Measurements from ENCODE around the gene MOBP.

Gene MOBP

GRCh38 chr3:39505866-39506742, 38.6 kb downstream of the MOBP start:
- no peak overlapping the region for H3K4me3 ChIP-seq (ENCODE audit: low read length)
- TF ChIP-seq, protein P1, sequence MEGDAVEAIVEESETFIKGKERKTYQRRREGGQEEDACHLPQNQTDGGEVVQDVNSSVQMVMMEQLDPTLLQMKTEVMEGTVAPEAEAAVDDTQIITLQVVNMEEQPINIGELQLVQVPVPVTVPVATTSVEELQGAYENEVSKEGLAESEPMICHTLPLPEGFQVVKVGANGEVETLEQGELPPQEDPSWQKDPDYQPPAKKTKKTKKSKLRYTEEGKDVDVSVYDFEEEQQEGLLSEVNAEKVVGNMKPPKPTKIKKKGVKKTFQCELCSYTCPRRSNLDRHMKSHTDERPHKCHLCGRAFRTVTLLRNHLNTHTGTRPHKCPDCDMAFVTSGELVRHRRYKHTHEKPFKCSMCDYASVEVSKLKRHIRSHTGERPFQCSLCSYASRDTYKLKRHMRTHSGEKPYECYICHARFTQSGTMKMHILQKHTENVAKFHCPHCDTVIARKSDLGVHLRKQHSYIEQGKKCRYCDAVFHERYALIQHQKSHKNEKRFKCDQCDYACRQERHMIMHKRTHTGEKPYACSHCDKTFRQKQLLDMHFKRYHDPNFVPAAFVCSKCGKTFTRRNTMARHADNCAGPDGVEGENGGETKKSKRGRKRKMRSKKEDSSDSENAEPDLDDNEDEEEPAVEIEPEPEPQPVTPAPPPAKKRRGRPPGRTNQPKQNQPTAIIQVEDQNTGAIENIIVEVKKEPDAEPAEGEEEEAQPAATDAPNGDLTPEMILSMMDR (conservative IDR thresholded peaks at IDR 0.05; ENCODE audit: low read depth, low read length), result no peak
- DNase-seq (ENCODE audit: low read depth), result no peak

DNA sequence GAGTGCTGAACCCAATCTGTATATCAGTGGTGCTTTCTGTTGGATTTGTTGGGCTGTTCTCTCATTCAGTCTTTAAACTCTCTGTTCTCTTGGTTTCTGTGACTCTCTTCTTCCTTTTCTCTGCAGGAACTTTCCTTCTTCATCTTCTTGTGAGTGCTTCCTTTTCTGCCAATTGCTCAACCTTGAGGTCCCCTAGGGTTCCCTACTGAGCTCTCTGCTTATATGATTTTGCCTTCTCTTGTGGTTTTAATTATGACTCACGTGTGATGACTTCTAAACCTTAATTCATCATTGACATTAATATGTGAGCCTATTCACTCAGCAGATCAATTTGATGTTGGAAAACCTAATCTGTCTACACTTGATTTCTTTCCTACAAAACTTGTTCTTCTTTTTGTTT, 39.4 kb downstream of the MOBP start:
- TF ChIP-seq, protein P1 (conservative IDR thresholded peaks at IDR 0.05; ENCODE audit: low read depth, low read length), result no peak
- no peak overlapping the region for H3K4me3 ChIP-seq (ENCODE audit: low read length)
- no peak for DNase-seq (ENCODE audit: low read depth)

GRCh38 chr3:39513791-39514369, 46.4 kb downstream of the MOBP start:
- no peak for DNase-seq (ENCODE audit: low read depth)
- no peak overlapping the region for H3K4me3 ChIP-seq (ENCODE audit: low read length)
- TF ChIP-seq, protein P1 (conservative IDR thresholded peaks at IDR 0.05; ENCODE audit: low read depth, low read length), result no peak

DNA sequence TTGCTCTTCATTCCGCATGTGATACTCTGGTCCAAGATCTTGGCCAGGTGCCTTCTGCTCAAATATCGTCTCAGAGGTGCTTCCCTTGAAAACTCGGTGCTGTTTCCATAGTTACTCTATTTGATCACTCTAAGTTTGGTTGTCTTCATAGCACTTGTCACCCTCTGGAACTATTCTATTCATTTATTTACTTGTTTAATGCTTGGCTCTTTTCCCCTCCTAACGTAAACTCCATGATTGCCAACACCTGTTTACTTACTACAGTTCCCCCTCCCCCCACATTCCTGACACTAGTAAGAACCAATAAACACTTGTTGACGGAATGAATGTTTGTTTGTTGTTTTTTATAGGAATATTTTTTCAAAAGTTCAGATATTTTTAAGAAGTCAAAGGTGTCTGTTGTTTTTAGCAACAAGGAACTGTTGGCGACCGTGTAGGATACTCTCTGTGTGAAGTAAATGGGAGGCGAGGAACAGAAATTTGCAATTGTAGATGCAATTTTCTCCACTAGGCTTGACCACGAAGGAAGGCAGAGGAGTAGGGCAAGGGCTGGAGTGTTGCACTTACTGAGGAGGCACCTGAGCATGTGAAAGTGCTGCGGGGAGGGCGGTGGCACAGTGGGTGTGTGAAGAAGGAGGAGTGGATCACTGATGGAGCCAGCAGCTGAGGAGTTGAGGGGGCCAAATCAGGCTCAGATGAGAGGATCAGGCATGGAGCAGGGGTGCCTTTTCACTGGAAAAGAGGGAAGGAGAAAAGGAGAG, 48.4 kb downstream of the MOBP start:
- H3K4me3 ChIP-seq (ENCODE audit: low read length), result no peak overlapping the region
- TF ChIP-seq, protein P1 (conservative IDR thresholded peaks at IDR 0.05; ENCODE audit: low read depth, low read length), result no peak
- DNase-seq (ENCODE audit: low read depth), result no peak

GRCh38 chr3:39519103-39519502, 51.6 kb downstream of the MOBP start:
- H3K4me3 ChIP-seq (ENCODE audit: low read length), result no peak overlapping the region
- DNase-seq (ENCODE audit: low read depth), result no peak
- TF ChIP-seq, protein P1 (conservative IDR thresholded peaks at IDR 0.05; ENCODE audit: low read depth, low read length), result no peak

- TF ChIP-seq, protein P1 (conservative IDR thresholded peaks at IDR 0.05; ENCODE audit: low read depth, low read length), result no peak
- DNase-seq (ENCODE audit: low read depth), result no peak
- H3K4me3 ChIP-seq (ENCODE audit: low read length), result no peak overlapping the region
Observed at GRCh38 chr3:39519554-39520288, 52.2 kb downstream of the MOBP start.

Measured in retinal pigment epithelial cell (primary cell).